ENCODE measurements around the gene CABP7.

CABP7 gene

DNA sequence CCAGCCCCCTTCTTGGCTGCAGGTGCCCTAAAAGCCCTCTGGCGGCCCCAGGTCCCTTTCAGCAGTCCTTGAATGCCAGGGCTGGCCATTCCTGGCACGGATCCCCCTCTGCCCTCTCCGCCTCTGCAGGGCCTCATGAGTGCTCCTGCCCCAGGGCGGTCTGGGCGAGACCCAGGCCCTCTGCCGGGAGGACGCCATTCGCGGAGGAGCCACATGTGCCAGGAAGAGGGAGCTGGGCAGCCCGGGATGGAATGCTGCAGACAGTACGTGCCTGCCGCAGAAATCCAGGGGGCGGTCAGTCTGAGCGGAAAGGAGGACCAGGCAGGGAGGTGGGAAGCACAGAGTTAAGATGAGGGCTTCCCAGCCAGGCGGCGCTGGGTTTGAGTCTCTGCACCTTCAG, 2.8 kb downstream of the CABP7 start:
- no peak overlapping the region for H3K4me3 ChIP-seq (ENCODE audit: low read depth, low read length)

DNA sequence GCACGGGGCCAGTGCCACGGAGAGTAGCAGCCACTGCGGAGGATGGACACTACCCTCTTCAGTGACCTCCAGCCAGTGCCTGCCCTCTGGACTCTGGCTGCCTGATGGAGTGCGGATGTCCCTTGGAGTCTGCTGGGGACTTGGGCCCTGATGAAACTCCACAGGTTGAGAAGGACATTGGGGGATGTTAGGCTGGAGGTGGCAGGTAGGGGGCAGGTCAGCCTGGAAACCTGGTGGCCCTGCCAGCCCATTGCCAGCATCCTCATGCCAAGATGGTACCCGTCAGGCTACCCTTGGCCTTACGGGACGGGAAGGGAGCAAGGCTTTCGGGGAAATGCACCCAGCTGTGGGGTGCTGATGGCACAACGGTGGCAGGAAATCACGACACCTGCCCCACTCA, 4.0 kb downstream of the CABP7 start:
- H3K4me3 ChIP-seq (ENCODE audit: low read depth, low read length): no peak overlapping the region

DNA sequence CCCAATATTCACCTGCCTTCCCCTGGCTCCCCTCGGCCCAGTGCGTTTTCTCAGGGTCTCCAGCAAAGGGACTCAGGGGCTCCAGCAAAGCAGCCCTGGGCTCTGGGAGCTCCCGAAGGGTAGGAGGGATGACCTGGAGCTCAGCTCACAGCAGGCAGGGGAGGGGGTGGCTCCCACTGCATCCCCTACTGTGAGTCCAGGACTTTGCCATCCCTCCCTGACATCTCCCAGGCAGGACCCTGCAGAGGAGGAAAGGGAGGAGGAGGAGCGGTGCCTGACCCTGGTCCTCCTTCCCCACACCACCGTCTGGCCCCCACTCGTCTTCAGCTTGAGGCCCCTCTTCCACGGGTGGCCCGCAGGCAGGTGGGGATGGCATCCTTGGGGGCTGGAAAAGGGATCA, 5.0 kb downstream of the CABP7 start:
- H3K4me3 ChIP-seq (ENCODE audit: low read depth, low read length): no peak overlapping the region

DNA sequence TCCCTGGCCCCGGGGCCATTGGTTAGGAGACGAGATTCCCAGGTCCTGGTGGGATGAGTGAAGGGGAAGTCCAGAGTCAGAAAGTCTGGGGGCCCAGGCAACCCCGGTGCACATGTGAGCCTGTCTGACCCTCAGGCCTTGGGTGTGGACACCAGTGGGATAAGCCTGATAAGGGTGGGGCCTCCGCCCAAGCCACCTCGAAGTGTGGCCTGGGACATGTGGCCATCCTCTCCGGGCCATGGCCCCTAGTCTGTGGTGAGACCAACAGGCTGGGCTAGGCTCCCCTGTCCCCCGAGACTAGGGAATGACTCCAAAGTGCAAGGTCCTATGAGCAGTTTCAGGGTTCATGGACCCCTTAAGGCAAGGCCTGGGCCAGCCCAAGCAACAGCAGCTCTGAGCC, 6.3 kb downstream of the CABP7 start:
- no peak overlapping the region for H3K4me3 ChIP-seq (ENCODE audit: low read depth, low read length)

DNA sequence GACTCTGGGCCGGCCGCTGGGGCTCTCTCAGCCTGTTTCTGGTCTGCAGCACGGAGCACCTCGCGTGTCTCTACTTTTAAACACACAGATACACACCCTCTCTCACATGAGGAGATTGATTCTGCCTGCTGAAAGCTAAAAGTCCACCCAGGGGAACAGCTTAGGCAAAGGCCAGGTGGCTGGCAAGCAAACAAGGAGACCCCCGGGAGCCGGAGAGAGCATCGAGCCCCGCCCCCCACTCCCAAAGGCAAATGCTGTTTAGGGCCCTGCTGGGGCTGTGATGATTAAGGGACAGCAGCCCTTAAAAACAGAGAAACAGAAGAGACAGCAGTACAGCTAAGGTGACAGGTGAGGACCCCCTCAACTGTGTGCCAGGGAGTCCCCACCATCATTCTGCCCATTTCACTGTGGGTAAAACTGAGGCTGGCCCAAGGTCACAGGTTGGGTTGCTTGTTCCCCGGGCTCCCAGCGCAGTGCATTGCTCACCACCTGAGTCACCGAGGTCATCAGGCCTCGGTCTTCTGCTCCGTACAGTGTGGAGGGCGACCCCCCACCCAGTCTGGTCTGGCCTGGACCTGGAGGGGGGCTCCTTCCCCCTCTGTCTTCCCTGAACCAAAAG, 6.8 kb downstream of the CABP7 start:
- H3K4me3 ChIP-seq (ENCODE audit: low read depth, low read length): no peak overlapping the region

DNA sequence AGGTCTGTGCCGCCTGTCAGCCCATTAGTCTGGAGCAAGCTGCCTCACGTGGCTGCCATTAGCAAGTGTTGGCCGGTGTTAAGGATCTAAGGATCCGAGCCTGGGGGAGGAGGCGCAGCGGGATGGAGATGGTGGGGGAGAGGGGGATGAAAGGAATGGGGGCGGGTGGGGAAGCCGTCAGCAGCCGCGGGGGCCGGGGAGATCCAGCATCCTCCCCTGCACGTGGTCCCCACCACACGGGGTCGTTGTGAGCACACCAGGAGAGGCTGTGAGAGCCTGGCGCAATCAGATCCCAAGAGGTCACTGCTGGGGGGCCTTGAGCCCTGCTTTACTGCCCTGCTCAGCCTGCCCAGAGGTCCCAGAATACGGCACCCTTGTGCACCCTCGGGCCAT, 7.3 kb downstream of the CABP7 start:
- H3K4me3 ChIP-seq (ENCODE audit: low read depth, low read length): no peak overlapping the region

DNA sequence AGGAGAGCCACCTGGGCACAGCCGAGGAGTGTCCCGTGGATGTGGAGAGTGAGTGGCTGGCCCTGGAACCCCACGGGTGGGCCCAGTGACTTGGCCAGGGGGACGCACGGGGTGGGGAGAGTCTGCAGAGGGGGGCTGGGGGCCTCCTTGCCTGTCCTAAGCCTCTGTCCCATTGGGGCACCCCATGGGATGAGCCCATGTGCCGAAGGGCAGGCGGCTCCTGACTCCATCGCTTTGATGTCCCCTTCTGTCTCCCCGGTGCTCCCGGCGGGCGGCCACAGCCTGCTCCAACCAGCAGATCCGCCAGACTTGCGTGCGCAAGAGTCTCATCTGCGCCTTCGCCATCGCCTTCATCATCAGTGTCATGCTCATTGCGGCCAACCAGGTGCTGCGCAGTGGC, 9.4 kb downstream of the CABP7 start:
- no peak overlapping the region for H3K4me3 ChIP-seq (ENCODE audit: low read depth, low read length)

DNA sequence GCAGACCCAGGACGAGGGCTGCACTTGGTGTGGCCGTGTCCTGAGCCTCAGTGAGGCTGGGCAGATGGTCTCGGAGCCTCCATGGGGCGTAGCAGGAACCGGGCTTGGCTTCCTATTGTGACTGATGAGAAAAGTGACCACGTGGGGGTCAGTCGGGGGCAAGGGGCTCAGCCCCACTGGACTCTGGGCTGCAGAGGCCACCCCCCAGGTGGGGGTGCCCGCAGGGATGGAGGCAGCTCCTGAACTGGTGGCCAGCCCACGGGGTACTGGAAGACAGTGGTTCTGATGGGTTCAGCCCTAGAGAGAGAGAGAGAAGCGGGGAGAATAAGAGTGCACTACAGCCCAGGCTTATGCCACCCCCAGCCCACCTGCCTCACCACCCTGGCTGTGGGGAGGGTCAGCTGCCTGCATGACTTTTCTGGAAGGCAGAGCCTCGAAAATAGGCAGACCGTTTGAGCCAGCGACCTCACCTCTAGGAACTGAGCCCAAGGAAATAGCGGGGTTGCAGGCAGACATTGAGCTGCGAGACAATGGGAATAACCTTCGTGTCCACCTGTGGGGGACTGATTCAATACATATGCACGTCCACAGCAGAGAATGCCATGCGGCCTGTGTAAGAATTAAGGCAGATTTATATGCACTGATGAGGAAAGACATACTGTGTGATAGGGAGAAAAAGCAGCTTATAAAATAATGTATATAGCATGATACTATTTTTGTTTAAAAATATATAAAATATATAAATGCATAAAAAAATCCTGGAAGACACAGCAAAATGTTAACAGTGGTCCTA, 11.5 kb downstream of the CABP7 start:
- H3K4me3 ChIP-seq (ENCODE audit: low read depth, low read length): no peak overlapping the region

DNA sequence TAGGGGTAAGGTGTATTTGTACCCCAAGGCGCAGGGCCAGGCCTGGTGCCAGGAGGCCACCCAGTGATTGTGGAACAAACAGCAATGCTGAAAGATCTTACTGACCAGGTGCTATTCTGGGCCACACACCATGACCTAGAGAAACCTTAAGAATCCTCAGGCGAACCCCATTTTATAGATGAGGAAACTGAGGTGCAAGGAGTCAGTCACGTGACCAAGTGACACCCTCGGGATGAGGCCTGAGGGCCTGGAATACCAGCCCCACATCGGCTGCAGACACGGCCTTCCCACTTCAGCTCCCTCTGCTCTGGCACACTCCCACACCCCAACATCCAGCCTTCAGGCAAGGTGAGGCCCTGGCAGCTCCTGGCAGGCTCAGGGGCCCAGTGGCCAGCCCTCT, 13.1 kb downstream of the CABP7 start:
- H3K4me3 ChIP-seq (ENCODE audit: low read depth, low read length): no peak overlapping the region

DNA sequence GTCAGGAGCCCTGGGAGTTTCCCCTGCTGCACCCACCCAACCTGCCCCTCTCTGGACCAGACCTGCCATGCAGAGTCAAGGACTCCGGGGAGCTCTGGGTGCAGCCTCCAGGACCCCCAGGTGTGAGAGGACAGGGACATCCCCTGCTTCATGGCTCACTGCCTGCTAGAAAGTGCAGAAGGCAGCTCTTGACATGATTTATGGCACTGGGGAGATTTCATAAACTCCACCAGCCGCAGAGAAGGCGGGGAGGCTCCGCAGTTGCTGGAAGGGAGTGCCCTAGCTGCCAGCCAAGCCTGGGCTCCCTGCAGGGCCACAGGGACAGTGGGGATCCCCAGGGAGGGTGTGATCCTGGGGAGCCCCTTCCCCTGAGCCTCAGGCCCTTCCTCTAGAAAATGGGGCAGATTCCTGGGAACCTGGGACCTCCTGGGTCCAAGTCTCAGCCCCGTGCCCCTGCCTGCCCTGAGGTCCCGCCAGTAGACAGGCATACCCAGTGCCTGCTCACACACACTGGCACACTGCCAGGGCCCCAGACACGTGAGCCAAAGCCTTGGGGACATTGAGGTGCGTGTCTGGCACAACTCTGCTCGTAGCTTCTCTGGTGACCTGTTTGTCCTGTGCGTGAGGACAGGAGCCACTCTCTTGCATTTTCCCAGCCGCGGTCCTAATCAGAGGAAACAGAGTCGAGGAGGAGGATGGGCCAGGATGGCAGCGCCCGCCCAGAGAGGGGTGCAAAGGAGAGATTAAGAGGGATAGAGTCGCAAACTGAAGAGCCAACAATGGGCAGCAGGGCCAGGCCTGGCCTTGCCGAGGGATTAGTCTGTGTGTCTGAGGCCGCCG, 13.8 kb downstream of the CABP7 start:
- no peak overlapping the region for H3K4me3 ChIP-seq (ENCODE audit: low read depth, low read length)

DNA sequence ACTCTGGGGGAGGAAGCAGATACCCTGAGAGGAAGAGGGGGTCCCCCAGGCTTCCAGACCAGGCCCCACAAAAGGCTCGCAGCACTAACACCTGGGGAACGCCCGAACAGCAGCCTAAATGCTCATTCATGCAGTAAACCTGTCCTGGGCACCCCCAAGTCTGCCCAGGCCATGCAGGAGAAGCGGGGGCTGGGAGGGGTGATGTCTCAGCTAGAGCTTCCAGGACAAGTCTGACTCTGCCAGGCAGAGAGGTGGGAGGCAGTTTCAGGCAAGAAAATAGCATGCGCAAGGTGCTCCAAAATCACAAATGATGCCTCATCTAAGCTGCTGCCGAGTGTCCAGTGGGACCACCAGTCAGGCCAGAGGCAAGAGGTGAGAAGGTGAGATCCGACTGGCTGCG, 14.6 kb downstream of the CABP7 start:
- H3K4me3 ChIP-seq (ENCODE audit: low read depth, low read length): no peak overlapping the region

DNA sequence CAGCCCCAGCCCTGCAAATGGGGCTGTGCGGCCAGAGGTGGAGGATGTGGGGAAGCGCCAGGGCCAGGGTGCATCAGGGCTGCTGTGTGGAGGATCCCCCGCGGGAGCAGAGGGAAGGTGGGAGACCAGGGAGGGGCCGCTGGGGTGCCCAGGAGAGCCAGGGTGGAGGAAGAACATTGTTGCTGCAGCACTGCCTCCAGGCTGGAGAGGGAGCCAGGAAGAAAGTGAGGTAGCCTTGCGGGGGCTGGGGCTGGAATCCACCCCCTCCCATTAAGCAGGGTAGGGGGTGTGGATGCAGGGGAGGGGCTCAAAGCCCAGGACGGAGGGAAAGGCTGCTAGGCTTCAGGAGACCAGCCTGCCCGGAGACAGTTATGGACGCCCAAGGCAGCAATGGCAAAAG, 15.0 kb downstream of the CABP7 start:
- H3K4me3 ChIP-seq (ENCODE audit: low read depth, low read length): no peak overlapping the region

DNA sequence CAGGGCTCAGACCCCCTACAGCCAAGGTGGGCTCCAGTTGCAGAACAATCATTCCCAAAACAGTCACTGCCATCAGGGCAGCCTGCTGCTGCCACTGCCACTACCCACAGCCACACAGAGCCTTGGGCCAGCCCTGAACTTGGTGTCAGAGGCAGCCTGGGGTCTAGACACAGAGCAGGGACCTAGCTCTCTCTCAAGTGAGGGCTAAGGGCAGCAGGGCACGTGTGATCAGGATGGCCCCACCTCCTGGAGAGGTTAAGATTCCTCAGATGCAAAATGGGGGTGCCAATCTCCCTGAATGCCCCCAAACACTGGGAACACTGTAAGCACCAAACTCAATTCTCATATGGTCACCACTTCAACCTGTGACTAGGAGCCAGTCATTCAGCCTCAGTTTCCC, 15.6 kb downstream of the CABP7 start:
- H3K4me3 ChIP-seq (ENCODE audit: low read depth, low read length): no peak overlapping the region

DNA sequence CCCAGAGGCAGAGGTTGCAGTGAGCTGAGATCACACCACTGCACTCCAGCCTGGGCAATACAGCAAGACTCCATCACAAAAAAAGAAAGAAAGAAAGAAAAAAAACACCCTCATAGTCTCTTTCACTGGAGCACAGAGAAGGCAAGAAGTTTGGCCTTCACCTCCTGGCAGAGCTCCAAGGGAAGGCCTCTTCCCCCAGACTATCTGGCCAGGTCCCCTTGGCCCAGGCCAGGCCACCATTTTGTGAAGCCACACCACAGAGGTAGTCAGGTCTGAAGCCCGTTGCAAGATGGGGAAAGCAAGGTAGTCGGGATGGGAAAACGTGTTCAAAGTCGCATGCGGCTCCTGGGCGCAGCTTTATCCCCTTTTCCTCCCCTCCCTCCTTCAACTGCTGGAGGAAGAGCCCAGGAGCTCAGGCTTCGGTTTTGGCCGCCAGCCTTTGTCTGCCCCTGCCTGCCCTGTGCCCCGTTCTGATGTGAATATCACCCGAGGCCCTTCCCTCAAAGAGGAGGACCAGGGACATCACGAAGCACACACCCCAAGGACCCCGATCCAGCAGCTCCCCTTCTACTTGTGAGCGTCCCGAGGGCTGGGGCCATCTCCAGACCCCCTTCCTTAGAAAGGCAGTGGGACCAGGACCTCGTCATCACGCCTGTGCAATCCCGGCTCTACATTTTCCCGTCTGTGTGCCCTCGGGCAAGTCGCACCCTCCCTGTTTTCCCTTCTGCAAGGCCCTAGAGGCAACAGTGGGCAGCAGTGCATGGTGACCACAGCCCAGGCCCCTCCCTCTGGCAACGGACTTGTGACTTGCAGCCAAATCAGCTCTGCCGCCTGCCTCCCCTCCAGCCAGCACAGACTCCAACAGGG, 17.7 kb downstream of the CABP7 start:
- no peak overlapping the region for H3K4me3 ChIP-seq (ENCODE audit: low read depth, low read length)

DNA sequence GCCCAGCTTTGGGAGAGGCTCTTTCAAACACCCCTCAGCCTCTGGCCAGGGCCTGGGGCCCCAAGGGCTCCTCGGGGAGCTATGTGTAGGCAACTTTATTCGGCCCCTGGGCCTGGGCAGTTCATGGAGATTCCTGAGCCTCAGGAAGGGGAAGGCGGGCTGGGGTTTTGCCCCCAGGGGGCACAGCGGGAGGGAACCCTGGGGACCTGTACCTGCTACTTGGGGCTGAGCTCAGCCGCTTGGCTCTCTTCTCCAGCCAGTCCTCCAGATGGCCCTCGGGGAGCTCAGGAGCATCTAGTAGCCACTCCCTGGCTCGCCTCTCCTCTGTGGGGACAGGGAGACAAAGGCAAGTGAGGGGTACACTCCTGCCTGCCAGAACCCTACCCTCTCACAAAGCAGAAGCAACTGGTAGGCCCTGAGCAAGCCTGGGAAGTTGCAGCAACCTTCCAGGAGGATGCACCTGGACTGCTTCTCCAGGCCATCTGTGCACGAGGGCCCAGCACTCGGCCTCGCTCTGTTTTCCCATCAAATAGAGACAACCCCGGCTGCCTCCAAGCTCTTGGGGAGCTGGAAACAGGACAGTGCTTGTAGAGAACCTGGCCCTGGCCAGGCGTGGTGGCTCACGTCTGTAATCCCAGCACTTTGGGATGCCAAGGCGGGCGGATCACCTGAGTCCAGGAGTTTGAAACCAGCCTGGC, 18.5 kb downstream of the CABP7 start:
- no peak overlapping the region for H3K4me3 ChIP-seq (ENCODE audit: low read depth, low read length)

DNA sequence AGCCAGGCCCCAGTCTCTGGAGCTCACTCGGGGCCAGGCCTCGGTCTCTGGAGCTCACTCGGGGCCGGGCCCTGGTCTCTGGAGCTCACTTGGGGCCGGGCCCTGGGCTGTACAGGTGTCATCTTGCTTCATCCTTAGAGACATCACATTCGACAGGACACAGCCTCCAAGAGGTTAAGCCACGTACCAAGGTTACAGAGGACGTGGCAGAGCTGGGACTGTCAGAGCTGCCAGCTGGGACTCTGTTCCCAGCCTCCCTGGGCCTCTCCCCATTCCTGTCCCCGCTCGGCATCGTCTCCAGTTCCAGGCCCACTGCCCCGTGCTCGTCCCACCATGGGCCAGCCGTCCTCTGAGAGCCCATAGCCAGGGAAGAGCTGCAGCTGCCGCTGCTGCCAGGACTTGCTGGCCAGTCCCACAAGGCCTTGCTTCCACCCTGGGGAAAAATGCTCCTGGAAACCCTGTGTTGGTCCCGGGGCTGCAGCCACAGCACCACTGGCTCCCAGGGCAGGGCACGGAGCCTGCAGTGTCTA, 19.6 kb downstream of the CABP7 start:
- H3K4me3 ChIP-seq (ENCODE audit: low read depth, low read length): no peak overlapping the region

DNA sequence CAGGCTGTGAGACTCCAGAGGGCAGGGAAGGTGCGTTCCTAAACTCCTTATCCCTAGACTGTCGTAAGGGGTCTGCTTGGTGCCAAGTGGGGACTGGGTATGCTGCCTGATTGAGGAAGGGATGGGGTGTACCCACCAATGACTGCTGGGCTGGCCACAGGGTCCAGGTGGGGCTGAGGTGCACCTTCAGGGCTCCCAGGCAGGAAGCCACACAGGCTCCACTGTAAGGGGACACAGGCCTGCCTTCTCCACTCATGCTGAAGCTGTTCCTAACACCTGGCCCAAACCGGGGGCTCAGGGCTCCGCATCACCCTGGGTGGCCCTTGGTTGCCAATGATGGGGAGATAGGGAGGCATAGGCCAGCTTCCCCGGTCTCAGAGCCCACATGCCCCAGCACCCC, 20.4 kb downstream of the CABP7 start:
- no peak overlapping the region for H3K4me3 ChIP-seq (ENCODE audit: low read depth, low read length)

DNA sequence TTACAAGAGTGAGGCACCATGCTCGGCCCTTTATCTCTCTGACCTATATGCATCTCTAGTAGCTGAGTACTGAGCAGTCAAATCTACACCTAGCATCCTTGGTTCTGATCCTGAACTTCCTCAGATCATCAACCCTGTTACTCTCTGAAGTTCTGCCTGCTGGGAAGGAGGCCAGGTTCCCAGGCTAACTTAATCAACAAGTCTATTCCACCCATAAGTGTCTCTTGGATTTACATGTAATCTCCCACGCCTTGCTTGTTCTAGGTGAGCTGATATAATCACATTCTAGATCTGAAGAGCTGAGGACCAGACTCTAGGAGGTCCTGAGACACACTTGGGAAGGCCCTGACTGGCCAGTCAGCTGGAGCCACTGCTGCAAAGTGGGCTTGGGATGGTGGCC, 22.1 kb downstream of the CABP7 start:
- H3K4me3 ChIP-seq (ENCODE audit: low read depth, low read length): no peak overlapping the region

DNA sequence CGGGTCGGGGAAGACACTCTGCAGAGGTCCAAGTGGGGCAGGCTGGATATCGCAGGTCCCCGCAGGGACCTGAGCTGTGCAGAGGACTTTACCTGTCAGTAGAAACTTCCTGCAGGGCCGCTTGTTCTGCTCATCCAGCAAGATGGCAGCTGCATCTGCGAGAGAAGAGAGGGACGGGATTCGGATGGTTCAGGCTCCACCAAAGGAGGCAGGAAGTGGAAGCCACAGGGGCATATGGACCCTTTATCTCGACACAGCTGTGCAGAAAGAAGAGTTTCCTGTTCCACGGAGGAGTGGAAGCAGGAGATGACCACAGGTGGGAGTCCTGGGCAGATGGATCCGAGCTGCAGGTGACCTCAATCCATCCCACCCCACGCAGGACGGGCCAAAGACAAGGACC, 22.5 kb downstream of the CABP7 start:
- H3K4me3 ChIP-seq (ENCODE audit: low read depth, low read length): no peak overlapping the region

DNA sequence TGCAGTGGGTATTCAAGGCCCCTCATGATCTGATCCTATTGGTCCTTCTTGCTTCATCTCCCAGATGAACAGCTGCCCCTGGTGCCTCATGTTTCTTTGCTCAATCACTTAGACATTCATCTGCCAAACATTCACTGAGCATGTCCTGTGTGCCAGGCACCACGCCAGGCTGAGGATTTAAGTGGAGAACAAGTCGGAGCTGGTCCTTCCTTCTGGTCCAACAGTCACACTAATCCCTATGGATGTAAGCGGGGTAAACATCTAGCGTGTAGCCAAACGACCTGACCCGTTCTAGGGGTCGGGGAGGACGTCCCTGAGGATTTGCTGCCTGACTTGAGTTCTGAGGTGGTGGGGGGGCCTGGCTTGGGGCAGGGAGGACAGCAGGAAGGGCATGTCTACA, 25.1 kb downstream of the CABP7 start:
- no peak overlapping the region for H3K4me3 ChIP-seq (ENCODE audit: low read depth, low read length)
